GM12801 (cell line): ENCODE data around the gene APOBR.

ENCODE experiments used
- CTCF ChIP-seq: IDR thresholded peaks from one replicate; pipeline ENCODE4 v1.5.1; 2011; ENCODE audit warnings: control low read depth; ENCODE audit not compliant: insufficient read length; ENCODE audit errors: extremely low read depth

Gene APOBR

DNA sequence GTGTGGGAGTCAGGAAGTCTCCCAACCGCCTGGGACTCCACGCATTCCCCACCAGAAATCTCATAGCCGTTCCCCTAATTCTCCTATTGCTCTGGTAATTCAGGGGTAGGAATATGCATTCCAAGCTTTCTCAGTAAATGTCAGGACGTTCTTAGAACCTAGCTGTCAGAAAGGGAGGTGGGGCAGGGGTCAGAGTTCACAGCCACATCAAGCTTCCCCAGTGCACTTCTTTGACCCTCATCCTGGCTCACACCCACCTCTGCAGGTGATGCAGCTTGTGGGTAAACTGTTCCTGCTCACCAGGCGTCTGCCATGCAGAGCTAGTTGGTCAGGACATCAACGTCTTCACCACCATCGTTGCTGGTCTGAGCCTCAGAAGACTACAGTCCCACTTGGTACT lies 26.2 kb downstream of the APOBR start:
- TF ChIP-seq CTCF: no peak

DNA sequence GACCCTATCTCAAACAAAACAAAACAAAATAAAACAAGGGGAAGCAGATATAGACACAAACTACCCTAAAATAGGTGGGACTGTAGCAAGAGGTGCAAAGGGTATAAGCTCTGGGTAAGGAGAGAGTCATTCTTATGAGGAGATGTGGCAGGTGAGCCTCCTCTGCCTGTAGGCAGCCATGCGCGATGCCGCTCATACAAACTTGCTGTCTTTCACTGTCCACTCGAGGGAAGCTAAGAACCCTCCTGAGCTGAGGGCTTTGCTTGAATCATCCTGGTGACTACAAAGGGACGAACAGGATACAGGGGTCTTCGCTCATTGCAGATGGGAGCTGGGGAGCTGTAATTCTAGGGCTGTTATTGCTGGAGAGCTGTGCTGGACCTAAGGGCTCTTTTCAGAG lies 27.0 kb downstream of the APOBR start:
- TF ChIP-seq CTCF: no peak

GRCh38 chr16:28522792-28523191 lies 28.3 kb downstream of the APOBR start:
- no peak for TF ChIP-seq CTCF

DNA sequence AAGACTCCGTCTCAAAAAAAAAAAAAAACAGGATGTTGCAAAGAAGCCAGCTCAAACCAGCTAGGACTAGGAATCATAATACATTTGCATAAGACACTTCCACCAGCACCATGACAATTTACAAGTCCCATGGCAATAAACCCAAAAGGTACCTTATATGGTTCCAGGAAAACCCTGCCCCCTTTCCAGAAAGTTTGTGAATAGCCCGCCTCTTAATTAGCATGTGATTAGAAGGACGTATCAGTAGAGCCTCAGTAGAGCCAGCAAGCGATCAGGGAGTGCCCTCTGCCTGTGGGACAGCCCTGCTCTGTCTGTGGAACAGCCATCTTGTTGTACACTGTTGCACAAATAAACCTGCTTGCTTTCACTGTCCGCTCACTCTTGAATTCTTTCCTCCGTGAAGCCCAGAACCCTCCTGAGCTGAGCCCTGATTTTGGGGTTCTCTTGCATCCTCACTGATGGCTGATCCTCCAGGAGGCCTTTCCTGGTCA lies 30.3 kb downstream of the APOBR start:
- TF ChIP-seq CTCF: no peak

DNA sequence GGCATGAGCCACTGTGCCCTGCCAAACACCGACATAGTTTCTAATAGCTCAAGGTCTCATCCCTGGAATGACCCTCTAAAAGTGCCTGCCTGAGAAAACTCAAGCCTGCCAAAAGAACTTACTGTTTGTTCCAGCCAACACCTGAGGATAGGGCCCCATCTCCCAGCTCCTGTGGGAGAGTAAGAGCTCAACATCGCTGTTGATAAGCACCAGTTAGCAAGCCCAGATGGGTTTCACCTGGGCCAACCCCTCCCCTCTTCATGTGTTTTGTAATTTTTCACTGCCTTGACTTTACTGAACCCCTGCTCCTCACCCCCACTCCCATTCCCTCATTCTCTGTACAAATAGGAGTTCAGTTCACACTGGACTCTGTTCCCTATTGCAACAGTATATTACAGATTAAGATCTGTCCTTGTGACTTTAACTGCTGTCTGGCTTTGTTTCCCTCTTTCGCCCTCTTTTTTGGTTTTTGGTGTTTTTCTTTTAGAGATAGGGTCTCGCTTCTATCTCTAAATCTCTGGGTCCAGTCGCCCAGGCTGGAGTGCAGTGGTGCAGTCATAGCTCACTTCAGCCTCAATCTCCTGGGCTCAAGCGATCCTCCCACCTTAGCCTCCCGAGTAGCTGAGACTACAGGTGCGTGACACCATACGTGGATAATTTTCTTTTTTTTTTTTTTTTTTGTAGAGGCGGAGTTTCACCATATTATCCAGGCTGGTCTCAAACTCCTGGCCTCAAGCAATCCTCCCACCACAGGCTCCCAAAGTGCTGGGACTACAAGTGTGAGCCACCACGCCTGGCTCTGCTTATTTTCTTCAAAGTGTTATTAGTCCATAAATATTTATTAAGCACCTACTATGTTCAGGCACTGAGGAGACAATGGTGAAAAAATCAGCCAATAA lies 32.0 kb downstream of the APOBR start:
- no peak for TF ChIP-seq CTCF

DNA sequence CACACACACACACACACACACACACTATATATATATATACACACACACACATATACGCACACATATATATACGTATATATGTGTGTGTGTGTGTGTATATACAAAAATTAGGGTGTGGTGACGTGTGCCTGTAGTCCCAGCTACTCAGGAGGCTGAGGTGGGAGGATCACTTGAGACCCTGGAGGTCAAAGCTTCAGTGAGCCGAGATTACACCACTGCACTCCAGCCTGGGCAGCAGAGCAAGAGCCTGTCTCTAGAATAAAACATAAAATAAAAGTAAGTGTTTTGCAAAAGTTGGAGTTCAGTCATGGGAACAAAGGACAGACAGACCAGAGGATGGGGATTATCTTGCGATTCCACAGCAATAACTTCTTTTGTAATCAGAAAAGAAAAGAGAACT lies 33.5 kb downstream of the APOBR start:
- no peak for TF ChIP-seq CTCF

DNA sequence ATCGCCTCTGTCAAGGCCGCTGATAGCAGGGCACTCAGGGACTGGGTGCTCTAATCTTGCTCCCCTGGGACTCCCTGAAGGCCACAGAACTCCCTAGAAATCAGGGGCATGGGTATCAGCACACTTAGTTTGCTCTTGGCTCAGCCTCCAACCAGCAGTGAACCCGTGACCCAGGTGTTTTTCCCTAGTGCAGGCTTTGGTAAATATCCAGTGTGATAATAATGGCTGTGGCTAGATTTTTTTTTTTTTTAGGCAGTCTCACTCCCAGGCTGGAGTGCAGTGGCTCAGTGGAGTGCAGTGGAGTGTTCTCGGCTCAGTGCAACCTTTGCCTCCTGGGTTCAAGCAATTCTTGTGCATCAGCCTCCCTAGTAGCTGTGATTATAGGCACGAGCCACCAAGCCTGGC lies 34.0 kb downstream of the APOBR start:
- TF ChIP-seq CTCF: no peak
